ENCODE results near the gene VANGL1.

Gene VANGL1

DNA sequence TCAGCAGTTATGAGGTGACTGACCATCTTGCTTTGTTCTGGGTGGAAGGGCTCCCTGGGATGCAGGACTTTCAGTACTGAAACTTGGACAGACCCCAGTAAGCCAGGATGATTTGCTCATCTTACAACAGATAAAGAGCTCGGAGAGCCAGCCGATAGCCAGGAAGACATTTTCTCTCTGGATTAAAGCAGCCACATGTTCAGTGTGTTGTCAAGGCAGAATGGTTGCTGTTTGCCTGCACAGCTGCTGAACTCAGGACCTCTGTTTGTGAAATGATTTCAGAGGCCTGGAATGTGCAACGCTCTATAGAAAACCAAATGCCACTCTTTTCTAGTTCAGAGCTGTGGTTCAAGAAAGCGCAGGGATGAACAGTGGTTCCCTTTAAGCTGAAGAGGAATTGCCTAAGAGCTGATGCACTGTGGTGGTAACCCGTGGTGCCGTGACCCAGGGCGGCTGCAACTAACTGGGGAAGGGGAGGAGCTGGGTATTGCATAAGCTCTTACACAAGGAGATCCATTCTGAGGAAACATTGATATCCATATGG is 86.0 kb downstream of the VANGL1 start:
- H3K4me3 ChIP-seq (replicated peaks; ENCODE audit: insufficient read depth, low read length): no peak overlapping the region
- TF ChIP-seq, protein P1, sequence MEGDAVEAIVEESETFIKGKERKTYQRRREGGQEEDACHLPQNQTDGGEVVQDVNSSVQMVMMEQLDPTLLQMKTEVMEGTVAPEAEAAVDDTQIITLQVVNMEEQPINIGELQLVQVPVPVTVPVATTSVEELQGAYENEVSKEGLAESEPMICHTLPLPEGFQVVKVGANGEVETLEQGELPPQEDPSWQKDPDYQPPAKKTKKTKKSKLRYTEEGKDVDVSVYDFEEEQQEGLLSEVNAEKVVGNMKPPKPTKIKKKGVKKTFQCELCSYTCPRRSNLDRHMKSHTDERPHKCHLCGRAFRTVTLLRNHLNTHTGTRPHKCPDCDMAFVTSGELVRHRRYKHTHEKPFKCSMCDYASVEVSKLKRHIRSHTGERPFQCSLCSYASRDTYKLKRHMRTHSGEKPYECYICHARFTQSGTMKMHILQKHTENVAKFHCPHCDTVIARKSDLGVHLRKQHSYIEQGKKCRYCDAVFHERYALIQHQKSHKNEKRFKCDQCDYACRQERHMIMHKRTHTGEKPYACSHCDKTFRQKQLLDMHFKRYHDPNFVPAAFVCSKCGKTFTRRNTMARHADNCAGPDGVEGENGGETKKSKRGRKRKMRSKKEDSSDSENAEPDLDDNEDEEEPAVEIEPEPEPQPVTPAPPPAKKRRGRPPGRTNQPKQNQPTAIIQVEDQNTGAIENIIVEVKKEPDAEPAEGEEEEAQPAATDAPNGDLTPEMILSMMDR (IDR thresholded peaks at IDR 0.05; ENCODE audit: insufficient read depth, low read length): no peak
- peak; percentile 28; the same call in 1 of the 2 replicates for TF ChIP-seq SPI1 (IDR thresholded peaks at IDR 0.05; ENCODE audit: borderline replicate concordance, low read depth)
- H3K27me3 ChIP-seq (ENCODE audit: insufficient read depth, poor library complexity, severe bottlenecking): no peaks in the 10 kb centered on the region
- peak overlapping the region; percentile 72 for H3K27ac ChIP-seq (replicated peaks)
- peak; percentile 94 to 96 for DNase-seq (ENCODE audit: low read depth in 1 of 2, low spot score in 1 of 2)

DNA sequence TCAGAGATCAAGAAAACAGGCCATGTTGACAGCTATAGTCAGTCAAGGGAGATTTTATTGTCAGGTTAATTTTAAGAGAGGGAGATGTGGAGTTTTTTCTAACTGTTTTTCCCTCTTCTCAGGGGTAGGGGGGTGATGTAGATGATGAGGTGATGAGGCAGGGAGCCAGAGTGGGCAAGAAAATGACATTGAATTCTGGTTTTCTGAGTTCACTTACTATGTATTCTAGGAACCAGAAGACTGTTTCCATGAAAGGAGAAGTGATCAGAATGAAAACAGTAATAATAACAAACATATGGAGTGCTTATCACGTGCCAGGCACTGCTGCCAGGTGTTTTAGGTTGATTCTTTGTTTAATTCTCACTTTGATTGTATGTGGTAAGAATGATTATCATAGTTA is 86.6 kb downstream of the VANGL1 start:
- no peak overlapping the region for H3K4me3 ChIP-seq (replicated peaks; ENCODE audit: insufficient read depth, low read length)
- no peaks in the 10 kb centered on the region for H3K27me3 ChIP-seq (ENCODE audit: insufficient read depth, poor library complexity, severe bottlenecking)
- H3K27ac ChIP-seq (replicated peaks): peak overlapping the region; percentile 45
- no peak for DNase-seq (ENCODE audit: low read depth in 1 of 2, low spot score in 1 of 2)
- TF ChIP-seq POLR2AphosphoS5 (IDR thresholded peaks at IDR 0.05; ENCODE audit: low read depth): no peak
- no peak for TF ChIP-seq GABPA (IDR thresholded peaks at IDR 0.05; ENCODE audit: low read depth)
- TF ChIP-seq, protein P2, sequence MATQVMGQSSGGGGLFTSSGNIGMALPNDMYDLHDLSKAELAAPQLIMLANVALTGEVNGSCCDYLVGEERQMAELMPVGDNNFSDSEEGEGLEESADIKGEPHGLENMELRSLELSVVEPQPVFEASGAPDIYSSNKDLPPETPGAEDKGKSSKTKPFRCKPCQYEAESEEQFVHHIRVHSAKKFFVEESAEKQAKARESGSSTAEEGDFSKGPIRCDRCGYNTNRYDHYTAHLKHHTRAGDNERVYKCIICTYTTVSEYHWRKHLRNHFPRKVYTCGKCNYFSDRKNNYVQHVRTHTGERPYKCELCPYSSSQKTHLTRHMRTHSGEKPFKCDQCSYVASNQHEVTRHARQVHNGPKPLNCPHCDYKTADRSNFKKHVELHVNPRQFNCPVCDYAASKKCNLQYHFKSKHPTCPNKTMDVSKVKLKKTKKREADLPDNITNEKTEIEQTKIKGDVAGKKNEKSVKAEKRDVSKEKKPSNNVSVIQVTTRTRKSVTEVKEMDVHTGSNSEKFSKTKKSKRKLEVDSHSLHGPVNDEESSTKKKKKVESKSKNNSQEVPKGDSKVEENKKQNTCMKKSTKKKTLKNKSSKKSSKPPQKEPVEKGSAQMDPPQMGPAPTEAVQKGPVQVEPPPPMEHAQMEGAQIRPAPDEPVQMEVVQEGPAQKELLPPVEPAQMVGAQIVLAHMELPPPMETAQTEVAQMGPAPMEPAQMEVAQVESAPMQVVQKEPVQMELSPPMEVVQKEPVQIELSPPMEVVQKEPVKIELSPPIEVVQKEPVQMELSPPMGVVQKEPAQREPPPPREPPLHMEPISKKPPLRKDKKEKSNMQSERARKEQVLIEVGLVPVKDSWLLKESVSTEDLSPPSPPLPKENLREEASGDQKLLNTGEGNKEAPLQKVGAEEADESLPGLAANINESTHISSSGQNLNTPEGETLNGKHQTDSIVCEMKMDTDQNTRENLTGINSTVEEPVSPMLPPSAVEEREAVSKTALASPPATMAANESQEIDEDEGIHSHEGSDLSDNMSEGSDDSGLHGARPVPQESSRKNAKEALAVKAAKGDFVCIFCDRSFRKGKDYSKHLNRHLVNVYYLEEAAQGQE (IDR thresholded peaks at IDR 0.05; ENCODE audit: insufficient replicate concordance, low read depth): no peak
- TF ChIP-seq, protein P1 (IDR thresholded peaks at IDR 0.05; ENCODE audit: insufficient read depth, low read length): no peak
- no peak for TF ChIP-seq SPI1 (IDR thresholded peaks at IDR 0.05; ENCODE audit: borderline replicate concordance, low read depth)

DNA sequence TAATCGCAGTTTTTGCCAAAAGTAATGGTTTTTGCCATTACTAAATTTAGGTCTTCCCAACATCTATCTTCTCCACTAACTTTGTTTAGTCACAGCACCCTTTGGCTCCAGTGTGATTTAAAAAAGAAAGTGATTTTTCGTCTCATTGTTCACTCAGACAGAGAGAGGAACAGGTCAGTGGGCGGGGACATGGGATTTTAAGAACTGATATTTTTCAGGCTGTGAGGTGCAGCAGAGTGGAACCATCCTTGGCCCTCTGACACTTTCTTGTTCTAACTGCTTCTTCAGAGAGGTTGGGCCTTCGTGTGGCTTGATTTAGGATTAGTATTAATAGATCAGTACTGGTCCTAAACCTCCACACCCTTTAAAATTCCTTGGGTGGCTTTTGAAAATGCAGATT is 88.0 kb downstream of the VANGL1 start:
- Histone ChIP-seq H3K27me3 (ENCODE audit: insufficient read depth, poor library complexity, severe bottlenecking) (no peaks in the 10 kb centered on the region), H3K4me3 (replicated peaks; ENCODE audit: insufficient read depth, low read length) (no peak overlapping the region), H3K27ac (replicated peaks) (no peak overlapping the region)
- DNase-seq (ENCODE audit: low read depth in 1 of 2, low spot score in 1 of 2): no peak
- TF ChIP-seq, protein P2 (IDR thresholded peaks at IDR 0.05; ENCODE audit: insufficient replicate concordance, low read depth): no peak
- no peak for TF ChIP-seq POLR2AphosphoS5 (IDR thresholded peaks at IDR 0.05; ENCODE audit: low read depth)
- no peak for TF ChIP-seq SPI1 (IDR thresholded peaks at IDR 0.05; ENCODE audit: borderline replicate concordance, low read depth)
- TF ChIP-seq, protein P1 (IDR thresholded peaks at IDR 0.05; ENCODE audit: insufficient read depth, low read length): no peak
- TF ChIP-seq GABPA (IDR thresholded peaks at IDR 0.05; ENCODE audit: low read depth): no peak

DNA sequence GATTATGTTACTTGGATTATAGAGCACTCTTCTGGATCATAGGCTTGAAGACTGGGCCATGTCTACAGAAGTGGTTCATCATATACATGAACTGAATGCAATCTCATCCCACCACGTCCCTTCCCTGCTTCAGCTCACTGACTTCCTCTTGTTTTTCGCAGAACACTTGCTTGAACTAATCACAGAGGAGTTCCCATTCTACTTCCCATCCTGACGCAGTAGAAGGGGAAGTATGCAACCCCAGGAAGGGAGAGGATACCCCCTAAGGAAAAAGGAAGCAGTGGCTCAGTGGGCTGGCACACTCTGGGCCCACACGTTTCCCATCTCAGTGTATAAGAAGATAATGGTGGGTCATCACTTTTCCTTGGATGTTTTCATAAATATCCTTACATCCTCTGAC is 90.5 kb downstream of the VANGL1 start:
- H3K27me3 ChIP-seq (ENCODE audit: insufficient read depth, poor library complexity, severe bottlenecking): no peaks in the 10 kb centered on the region
- peak; percentile 16 to 74 for DNase-seq (ENCODE audit: low read depth in 1 of 2, low spot score in 1 of 2)
- no peak overlapping the region for H3K27ac ChIP-seq (replicated peaks)
- TF ChIP-seq GABPA (IDR thresholded peaks at IDR 0.05; ENCODE audit: low read depth) (no peak), SPI1 (IDR thresholded peaks at IDR 0.05; ENCODE audit: borderline replicate concordance, low read depth) (peak; percentile 73; the same call in 1 of the 2 replicates), POLR2AphosphoS5 (IDR thresholded peaks at IDR 0.05; ENCODE audit: low read depth) (no peak)
- TF ChIP-seq, protein P1 (IDR thresholded peaks at IDR 0.05; ENCODE audit: insufficient read depth, low read length): no peak
- TF ChIP-seq, protein P2 (IDR thresholded peaks at IDR 0.05; ENCODE audit: insufficient replicate concordance, low read depth): no peak
- no peak overlapping the region for H3K4me3 ChIP-seq (replicated peaks; ENCODE audit: insufficient read depth, low read length)
